ENCODE results near the gene SFRP4.

SFRP4 gene

DNA sequence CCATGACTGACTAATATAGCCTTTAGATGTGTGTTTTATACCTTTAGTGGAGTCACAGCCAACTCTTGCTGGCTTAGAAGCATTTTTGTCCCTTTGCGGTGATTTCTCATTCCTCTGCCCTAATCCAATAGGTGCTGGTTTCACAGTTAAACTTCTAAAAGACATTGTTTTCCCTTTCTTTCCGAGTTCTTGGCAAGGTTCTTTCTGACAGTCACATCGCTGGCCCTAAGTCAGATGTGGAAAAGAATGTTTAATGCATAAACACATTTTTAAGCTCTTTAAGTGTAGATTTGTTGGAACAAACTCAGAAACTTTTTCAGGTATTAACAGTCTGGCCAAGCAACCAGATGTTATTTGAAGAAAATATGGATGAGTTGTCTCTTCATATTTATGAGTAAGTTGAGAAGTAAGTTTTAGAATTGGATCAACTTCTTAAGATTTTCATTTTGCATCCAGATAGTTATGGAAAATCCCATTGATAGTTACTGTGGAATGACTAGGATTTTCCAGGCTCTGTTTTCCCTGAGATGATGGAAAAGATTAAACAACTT, 7.9 kb upstream of the SFRP4 start:
- no peak for DNase-seq

DNA sequence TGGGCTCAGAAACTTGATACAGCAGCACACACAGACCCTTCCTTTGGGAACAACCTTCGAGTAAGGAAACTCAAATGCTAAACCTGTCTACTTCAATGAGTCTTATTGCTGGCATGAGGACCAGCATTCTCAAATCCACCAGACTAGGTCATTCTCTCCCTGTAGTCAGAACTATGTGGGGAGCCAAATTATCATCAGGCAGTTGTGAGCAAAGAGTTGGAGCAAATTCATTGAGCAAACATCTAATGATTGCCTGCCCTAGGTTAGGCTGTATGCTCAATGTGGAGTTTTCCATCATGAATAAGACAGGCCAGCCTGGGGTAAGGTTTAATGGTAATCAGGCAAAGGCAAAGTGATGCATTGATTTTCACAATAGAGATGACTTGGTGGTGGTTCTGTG, 7.4 kb upstream of the SFRP4 start:
- DNase-seq = no peak

DNA sequence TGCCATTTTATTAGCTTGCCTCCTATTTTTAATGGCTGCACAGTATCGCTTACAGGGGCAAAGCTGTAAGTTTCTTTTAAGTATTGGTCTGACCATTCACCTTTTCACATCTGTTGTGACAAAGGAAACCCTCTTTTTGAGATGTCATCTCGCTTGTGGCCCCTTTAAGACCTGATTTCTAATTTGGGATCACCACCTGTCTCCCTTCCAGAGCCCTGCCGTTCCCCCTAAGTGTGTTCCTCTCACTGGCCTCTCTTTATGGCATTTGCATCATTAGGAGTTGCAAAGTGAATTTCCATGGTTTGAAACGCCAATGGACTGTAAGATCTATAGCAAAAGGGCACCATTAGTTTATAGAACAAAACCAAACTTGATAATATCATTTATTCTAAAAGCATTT, 5.3 kb upstream of the SFRP4 start:
- no peak for DNase-seq

GRCh38 chr7:37920849-37921805, 4.5 kb upstream of the SFRP4 start:
- DNase-seq = peak; percentile 23

DNA sequence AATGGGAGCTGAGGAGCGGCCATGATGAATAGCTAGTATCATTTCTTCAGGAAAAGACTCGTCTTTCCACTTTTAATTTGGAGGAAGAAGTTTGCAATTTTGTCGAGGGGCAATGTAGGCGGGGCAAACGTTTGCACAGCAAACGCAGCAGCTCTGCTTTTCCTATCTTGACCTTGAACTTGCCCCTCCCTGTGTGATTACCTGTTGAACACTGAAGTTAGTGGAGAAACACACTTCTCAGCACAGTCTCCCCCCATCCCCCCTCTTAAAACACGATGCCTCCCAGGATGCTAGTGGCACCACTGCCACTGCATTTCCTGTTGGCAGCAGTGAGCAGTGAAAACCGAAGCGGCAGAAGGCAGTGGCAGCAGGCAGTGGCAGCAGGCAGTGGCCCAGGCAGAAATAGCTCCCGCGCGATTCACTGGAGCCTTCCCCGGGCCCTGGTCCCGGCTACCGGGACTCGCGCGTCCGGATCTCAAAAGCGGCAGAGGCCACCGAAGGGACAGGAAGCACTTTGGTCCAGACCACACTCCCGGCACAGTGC, 3.8 kb upstream of the SFRP4 start, which contains the start of gene EPDR1:
Gene EPDR1 (plus strand): TSS at position 336 of the 544 bp plus-strand sequence. CDS start 300 bp downstream, outside the sequence.
- DNase-seq = peak; percentile 34

GRCh38 chr7:37918526-37918925, 1.9 kb upstream of the SFRP4 start:
- no peak for DNase-seq

GRCh38 chr7:37916017-37916672, 472 bp downstream of the SFRP4 start:
- peak; percentile 11 for DNase-seq

- DNase-seq = peak; percentile 15
Measured at GRCh38 chr7:37915438-37915837, 1.2 kb downstream of the SFRP4 start.

- no peak for DNase-seq
Measured at GRCh38 chr7:37912756-37913155, 3.9 kb downstream of the SFRP4 start.

GRCh38 chr7:37908221-37908788, 8.3 kb downstream of the SFRP4 start:
- DNase-seq = no peak

- no peak for DNase-seq
Measured at GRCh38 chr7:37901890-37902524, 14.6 kb downstream of the SFRP4 start.

GRCh38 chr7:37901236-37901827, 15.3 kb downstream of the SFRP4 start:
- peak; percentile 39 for DNase-seq

DNA sequence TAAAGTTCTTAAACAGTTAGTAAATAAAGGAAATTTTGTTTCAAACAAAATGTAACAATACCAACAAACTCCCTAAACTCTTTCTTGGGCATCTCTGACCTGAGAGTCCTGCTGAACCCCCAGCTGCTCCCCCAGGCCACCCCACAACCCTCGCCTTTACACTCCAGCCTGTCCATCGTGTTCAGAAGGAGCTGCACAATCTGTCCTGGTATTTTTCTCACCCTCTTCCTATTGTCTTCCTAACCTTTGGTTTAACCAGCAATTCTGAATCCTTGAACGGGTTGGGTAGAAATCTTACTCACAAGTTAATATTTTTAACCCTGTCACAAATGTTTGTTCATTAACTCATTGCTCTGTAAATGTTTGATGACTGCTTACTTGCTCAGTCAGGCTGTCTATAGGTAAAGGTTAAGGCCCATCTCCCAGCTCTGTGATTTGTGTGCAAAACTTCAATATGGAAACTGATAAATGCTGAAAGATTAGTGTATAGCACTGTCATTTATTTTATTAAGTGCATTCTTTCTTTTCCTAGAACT, 16.8 kb downstream of the SFRP4 start:
- no peak for DNase-seq

- no peak for DNase-seq
Measured at GRCh38 chr7:37894671-37895070, 21.9 kb downstream of the SFRP4 start.

DNA sequence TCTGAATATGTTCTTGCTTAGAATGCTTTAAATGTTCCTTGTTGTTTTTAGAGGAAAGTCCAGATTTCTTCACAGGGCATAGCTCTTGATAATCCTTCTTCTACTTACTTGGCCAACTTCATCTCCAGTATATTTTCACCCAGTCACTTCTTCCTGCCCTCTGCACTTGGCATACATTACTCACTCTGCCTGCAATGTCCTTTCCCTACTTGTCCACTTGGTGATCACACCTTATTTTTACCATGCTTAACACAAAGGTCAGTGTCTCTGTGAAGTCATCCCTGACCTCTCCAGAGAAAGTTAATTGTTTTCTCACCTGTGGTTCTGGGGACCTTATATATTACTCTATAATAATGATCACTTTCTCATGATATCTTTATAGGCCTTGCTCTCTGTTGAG, 23.3 kb downstream of the SFRP4 start:
- DNase-seq = no peak

DNA sequence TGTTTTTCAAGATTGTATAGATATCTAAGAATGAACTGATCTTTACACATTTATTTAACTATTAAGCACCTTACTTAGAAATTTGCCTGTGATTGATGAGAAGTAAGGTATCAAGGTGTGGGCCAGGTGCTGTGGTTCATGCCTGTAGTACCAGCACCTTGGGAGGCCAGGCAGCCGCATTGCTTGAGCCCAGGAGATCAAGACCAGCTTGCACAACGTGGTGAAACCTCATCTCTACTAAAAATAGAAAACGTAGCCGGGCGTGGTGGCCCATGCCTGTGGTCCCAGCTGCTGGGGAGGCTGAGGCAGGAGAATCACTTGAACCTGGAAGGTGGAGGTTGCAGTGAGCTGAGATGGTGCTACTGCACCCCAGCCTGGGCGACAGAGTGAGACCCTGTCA, 34.5 kb downstream of the SFRP4 start:
- no peak for DNase-seq
